Prostate gland (tissue), 2 donors: Measurements from ENCODE around the gene TSHZ2. TPM values are rescaled to one million over a fixed set of nuclear protein-coding genes. Genes with fewer than 3 reads are reported as not detected.

Experiments
- DNase-seq: peaks from one replicate; pipeline ENCODE4 v3.0.0-alpha.2; 2019; ENCODE audit warnings: low spot score
- H3K27ac ChIP-seq, 2 donors: fragments of 200-600 bp; sonication (generic); 2 replicates each; pipeline ENCODE4 v1.5.1; 2017 to 2019
- H3K27me3 ChIP-seq: fragments of 200-600 bp; sonication (generic); replicated peaks from 2 replicates; pipeline ENCODE4 v1.5.1; 2019; ENCODE audit not compliant: insufficient read depth
- H3K36me3 ChIP-seq, 2 donors: fragments of 200-600 bp; sonication (generic); 1 replicate in 1 of 2; 2 replicates in 1 of 2; pipeline versions ENCODE4 v1.5.1 to v1.8.1; 2017 to 2019
- H3K4me1 ChIP-seq: fragments of 200-600 bp; sonication (generic); replicated peaks from 2 replicates; pipeline ENCODE4 v1.5.1; 2019
- H3K4me3 ChIP-seq, 2 donors: fragments of 200-600 bp; sonication (generic); 2 replicates each; pipeline ENCODE4 v1.5.1; 2017 to 2019
- H3K9me3 ChIP-seq: fragments of 200-600 bp; sonication (generic); 2 replicates; pipeline ENCODE4 v1.5.1; 2017
- POLR2A ChIP-seq: fragments of 450-650 bp; IDR thresholded peaks from one replicate; pipeline ENCODE4 v1.6.1; 2016; ENCODE audit warnings: antibody characterized with exemption, mild to moderate bottlenecking
- POLR2AphosphoS5 ChIP-seq: sonication (generic); formaldehyde crosslinking; IDR thresholded peaks from one replicate; pipeline ENCODE4 v1.6.1; 2017; ENCODE audit warnings: antibody characterized with exemption
- WGBS: methylation state at CpG from one replicate; pipeline ENCODE4 v1.1.5; 2018; 5-methylcytosine and 5-hydroxymethylcytosine counted together
- intact Hi-C: fragments of 100-400 bp; cut with DNase I; formaldehyde crosslinking; loops from one replicate; pipeline ENCODE4 v1.14.2; 2022
- total RNA-seq, 2 donors: library from RNA; depleted of rRNA; stranded (reverse); fragments of >200 nt; gene quantifications; one replicate each; pipeline ENCODE4 v1.1.0, GENCODE V29; 2016
- TF ChIP-seq, protein P1 (sequence below), 4 experiments: fragments of 200-600 bp in 2 of 4; fragments of 450-650 bp in 2 of 4; sonication (generic) in 2 of 4; IDR thresholded peaks; 1 replicate in 3 of 4; 2 replicates in 1 of 4; pipeline ENCODE4 v1.5.1; 2016 to 2019; ENCODE audit warnings: antibody characterized with exemption in 4 of 4, mild to moderate bottlenecking in 2 of 4, moderate library complexity in 2 of 4

TSHZ2 gene
- total RNA-seq, 2 donors from 2014 or later, result 9.8 to 35.1 TPM

DNA sequence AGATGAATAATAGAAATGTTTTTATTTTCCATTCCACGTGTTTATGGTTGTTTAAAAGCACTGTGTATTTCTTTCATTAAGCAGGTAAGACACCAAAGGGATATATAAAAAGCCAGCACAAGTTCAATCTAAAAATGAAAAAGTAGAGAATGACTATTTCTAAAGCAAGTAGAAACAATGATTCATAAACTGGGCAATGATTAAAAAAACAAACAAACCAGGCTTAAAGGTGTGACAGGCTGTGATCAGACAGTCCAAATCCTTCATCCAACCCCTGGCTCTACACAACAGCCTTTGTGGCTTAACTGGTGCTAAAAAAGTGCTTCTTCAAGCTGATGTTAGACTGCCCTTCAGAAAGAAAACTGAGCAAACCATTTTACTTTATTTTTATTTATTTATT, 45.7 kb upstream of the TSHZ2 start:
- intact Hi-C loops, result no loop called here
- TF ChIP-seq POLR2AphosphoS5, result no peak
- TF ChIP-seq POLR2A, result no peak
- Histone ChIP-seq H3K4me1 (no peaks in the 10 kb centered on the region), H3K27ac (no peak overlapping the region), H3K4me3 (no peak overlapping the region), H3K27me3 (no peaks in the 10 kb centered on the region), H3K36me3 (no peaks in the 10 kb centered on the region), H3K9me3 (no peaks in the 10 kb centered on the region)
- 21% methylated on average over 1 of the region's 1 CpG for WGBS
- DNase-seq, result no peak

DNA sequence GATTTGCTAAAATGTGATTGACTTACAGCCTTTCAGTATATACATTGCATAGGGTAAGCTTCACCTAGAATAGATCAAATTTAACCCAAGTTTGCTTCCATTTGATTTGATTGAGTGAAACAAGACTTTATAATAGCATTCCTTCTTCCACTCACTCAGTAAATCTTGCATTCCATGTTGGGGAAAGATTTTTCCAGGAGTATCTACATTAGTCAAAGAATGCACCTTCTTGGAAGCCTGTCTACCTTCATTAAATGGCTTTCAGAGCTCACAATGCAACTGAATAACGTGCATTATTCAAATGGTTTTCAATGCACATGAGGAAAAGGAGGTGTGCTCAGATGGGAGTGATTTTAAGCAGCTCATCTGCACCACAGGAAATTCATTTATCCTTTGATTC, 38.3 kb upstream of the TSHZ2 start:
- Histone ChIP-seq H3K4me1 (no peaks in the 10 kb centered on the region), H3K36me3 (no peaks in the 10 kb centered on the region), H3K27me3 (no peaks in the 10 kb centered on the region), H3K4me3 (no peak overlapping the region), H3K9me3 (no peaks in the 10 kb centered on the region), H3K27ac (no peak overlapping the region)
- intact Hi-C loops, result no loop called here
- DNase-seq, result no peak
- TF ChIP-seq POLR2AphosphoS5 (no peak), POLR2A (no peak)
- TF ChIP-seq, protein P1, sequence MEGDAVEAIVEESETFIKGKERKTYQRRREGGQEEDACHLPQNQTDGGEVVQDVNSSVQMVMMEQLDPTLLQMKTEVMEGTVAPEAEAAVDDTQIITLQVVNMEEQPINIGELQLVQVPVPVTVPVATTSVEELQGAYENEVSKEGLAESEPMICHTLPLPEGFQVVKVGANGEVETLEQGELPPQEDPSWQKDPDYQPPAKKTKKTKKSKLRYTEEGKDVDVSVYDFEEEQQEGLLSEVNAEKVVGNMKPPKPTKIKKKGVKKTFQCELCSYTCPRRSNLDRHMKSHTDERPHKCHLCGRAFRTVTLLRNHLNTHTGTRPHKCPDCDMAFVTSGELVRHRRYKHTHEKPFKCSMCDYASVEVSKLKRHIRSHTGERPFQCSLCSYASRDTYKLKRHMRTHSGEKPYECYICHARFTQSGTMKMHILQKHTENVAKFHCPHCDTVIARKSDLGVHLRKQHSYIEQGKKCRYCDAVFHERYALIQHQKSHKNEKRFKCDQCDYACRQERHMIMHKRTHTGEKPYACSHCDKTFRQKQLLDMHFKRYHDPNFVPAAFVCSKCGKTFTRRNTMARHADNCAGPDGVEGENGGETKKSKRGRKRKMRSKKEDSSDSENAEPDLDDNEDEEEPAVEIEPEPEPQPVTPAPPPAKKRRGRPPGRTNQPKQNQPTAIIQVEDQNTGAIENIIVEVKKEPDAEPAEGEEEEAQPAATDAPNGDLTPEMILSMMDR (IDR thresholded peaks at IDR 0.05), result no peak
- 61% methylated on average over 1 of the region's 1 CpG for WGBS

DNA sequence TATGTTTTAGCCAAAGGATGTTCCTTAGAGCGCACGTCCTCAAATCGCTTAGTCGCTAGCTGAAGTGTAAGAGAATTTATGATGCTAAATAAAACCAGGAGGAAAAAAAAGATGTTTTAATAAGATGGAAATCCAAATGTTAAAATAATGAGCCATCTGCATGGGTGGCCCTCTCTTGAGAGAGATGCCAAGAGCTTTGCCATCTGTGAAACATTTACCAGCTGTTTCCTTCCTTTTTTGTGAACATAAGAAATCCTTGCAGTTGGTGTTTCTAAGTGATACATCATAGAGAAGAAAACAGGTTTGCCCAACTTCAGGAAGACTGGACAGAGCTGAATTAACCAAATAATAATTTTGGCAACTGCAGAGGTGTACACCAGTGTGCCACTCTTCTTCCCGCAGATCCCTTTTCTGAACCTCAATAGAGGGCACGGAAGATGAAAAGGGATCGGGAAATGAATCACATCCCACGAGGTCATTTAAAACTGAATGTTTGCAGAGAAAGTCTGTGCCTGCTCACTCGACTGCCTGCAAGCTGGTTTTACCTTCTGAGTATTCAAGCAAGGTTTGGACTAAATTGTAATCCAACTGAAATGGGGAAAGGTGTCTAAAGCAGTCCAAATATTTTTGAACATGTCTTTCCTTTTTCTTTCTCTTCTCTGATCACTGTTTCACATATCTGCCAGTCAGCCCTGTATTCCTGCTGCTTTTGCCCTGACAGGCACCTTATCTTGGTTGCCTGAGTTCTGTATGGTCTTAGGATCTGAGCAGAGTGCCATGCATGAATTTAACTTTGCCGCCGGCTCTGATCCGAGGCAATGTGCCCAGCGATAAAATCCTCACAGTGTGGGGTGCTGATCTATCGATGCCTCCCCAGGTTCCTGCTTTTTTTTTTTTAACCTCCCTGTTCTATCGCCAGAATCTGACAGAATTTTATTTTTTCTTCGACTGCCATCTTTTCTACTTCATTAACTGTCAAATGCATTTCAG, 35.5 kb upstream of the TSHZ2 start:
- no peak for DNase-seq
- intact Hi-C loops, result no loop called here
- Histone ChIP-seq H3K4me3 (no peak overlapping the region), H3K27ac (no peak overlapping the region), H3K36me3 (no peaks in the 10 kb centered on the region), H3K27me3 (no peaks in the 10 kb centered on the region), H3K9me3 (no peaks in the 10 kb centered on the region), H3K4me1 (no peaks in the 10 kb centered on the region)
- TF ChIP-seq, protein P1 (IDR thresholded peaks at IDR 0.05), result no peak
- TF ChIP-seq POLR2AphosphoS5 (no peak), POLR2A (no peak)
- 71% methylated on average over 16 of the region's 16 CpGs for WGBS

DNA sequence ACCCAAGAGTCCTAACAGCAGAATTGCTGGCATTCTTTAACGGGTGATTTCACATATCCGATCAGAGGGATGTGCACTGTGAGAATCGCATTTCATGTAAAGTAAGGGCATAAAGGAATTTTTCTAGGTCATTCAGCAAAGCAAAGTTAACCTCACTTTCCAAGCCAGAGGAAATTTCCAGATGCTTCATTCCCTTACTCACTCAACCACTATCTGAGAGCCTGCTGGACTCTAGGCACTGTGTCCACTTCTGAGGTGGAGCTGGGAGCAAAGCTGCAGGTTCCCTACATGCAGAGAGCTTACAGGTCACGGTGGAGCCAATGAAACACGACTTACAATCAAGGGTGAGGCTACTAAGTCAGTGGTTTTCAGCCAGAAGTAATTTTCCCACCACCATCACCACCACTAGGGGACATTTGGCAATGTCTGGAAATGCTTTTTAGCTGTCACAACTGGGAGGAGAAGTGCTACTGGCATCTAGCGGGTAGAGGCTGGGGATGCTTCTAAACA, 34.5 kb upstream of the TSHZ2 start:
- no peaks in the 10 kb centered on the region for H3K27me3 ChIP-seq
- WGBS, result 81% methylated on average over 6 of the region's 6 CpGs
- DNase-seq, result no peak
- no peak overlapping the region for H3K4me3 ChIP-seq
- TF ChIP-seq, protein P1 (IDR thresholded peaks at IDR 0.05), result no peak
- no peak for TF ChIP-seq POLR2AphosphoS5
- H3K36me3 ChIP-seq, result no peaks in the 10 kb centered on the region
- H3K9me3 ChIP-seq, result no peaks in the 10 kb centered on the region
- no peaks in the 10 kb centered on the region for H3K4me1 ChIP-seq
- H3K27ac ChIP-seq, result no peak overlapping the region
- intact Hi-C loops, result no loop called here

DNA sequence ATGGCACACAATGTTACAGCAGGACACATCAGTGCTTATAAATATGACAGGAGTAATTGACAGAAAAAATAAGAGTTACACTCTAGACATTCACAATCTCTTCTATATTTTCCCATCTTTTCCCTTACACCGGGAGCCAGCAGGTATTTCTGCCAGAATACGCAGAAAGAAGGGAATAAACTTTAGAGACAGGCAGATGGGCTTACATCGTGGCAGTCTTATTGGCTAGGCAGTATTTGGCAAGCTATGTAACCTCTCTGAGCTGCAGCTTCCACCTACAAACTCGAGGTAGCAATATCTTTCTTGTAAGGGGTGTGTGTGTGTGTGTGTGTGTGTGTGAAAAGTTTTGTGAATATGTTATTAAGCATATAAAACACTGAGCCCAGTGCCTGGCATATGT, 33.0 kb upstream of the TSHZ2 start:
- intact Hi-C loops, result no loop called here
- Histone ChIP-seq H3K36me3 (no peaks in the 10 kb centered on the region), H3K27ac (no peak overlapping the region), H3K4me1 (no peaks in the 10 kb centered on the region), H3K27me3 (no peaks in the 10 kb centered on the region), H3K4me3 (no peak overlapping the region), H3K9me3 (no peaks in the 10 kb centered on the region)
- DNase-seq, result no peak
- no peak for TF ChIP-seq POLR2AphosphoS5
- no peak for TF ChIP-seq POLR2A
- TF ChIP-seq, protein P1 (IDR thresholded peaks at IDR 0.05), result no peak
- 58% methylated on average over 4 of the region's 4 CpGs for WGBS
